Measurements from ENCODE around the gene KIF6. TPM values are rescaled to one million over a fixed set of nuclear protein-coding genes. Genes with fewer than 3 reads are reported as not detected.
"Not testable (repeated sequence)": the region's sequence is repeated elsewhere in the genome, so short reads cannot be mapped to it uniquely, and the experiment has no call there.

KIF6 gene
- total RNA-seq, 1 donor from 2014 or later, result not detected

GRCh38 chr6:39484276-39484675 is 240.9 kb downstream of the KIF6 start:
- DNase-seq (ENCODE audit: extremely low spot score in 2 of 2), result no peak
- Histone ChIP-seq H3K4me3 (no peak overlapping the region), H3K4me1 (no peaks in the 10 kb centered on the region), H3K27me3 (no peaks in the 10 kb centered on the region), H3K27ac (no peak overlapping the region), H3K36me3 (no peaks in the 10 kb centered on the region), H3K9me3 (no peaks in the 10 kb centered on the region)
- TF ChIP-seq POLR2AphosphoS5 (IDR thresholded peaks at IDR 0.05; ENCODE audit: insufficient read depth in 1 of 2, low read depth in 1 of 2) (no peak), POLR2A (IDR thresholded peaks at IDR 0.05) (no peak)
- TF ChIP-seq, protein P1, sequence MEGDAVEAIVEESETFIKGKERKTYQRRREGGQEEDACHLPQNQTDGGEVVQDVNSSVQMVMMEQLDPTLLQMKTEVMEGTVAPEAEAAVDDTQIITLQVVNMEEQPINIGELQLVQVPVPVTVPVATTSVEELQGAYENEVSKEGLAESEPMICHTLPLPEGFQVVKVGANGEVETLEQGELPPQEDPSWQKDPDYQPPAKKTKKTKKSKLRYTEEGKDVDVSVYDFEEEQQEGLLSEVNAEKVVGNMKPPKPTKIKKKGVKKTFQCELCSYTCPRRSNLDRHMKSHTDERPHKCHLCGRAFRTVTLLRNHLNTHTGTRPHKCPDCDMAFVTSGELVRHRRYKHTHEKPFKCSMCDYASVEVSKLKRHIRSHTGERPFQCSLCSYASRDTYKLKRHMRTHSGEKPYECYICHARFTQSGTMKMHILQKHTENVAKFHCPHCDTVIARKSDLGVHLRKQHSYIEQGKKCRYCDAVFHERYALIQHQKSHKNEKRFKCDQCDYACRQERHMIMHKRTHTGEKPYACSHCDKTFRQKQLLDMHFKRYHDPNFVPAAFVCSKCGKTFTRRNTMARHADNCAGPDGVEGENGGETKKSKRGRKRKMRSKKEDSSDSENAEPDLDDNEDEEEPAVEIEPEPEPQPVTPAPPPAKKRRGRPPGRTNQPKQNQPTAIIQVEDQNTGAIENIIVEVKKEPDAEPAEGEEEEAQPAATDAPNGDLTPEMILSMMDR (IDR thresholded peaks at IDR 0.05), result no peak
- intact Hi-C loops (cut with DNase I), result no loop called here

DNA sequence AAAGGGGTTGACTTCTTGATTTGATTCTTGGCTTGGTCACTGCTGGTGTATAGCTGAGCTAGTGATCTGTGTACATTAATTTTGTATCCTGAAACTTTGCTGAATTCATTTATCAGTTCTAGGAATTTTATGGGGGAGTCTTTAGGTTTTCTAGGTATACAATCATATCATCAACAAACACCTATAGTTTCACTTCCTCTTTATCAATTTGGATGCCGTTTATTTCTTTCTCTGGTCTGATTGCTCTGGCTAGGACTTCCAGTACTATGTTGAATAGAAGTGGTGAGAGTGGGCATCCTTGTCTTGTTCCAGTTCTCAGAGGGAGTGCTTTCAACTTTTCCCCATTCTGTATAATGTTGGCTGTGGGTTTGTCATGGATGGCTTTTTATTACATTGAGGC is 245.4 kb downstream of the KIF6 start:
- H3K36me3 ChIP-seq; DNase-seq (ENCODE audit: extremely low spot score in 2 of 2); H3K9me3 ChIP-seq; intact Hi-C loops (cut with DNase I); H3K4me3 ChIP-seq; H3K4me1 ChIP-seq; H3K27ac ChIP-seq; H3K27me3 ChIP-seq: not testable (repeated sequence)

DNA sequence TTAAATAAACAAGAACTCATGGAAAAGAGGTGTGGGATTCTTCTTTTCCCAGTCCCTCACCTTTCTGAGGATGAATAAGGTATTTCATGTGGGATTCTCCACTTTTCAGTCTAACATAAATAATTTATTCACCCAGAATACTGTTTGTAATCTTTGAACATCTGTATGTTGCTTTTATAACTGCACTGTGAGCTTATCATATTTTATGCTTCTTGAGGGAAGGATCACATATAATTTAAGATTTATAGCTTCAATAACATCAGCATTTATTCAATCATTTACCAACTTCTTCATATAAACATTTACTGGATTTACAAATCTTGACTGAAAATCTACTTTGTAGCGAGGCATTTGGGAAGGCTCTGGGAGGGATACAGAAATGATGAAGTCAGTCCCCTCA is 248.5 kb downstream of the KIF6 start:
- no peaks in the 10 kb centered on the region for H3K27me3 ChIP-seq
- no peak overlapping the region for H3K4me3 ChIP-seq
- H3K27ac ChIP-seq, result no peak overlapping the region
- no peaks in the 10 kb centered on the region for H3K36me3 ChIP-seq
- H3K4me1 ChIP-seq, result no peaks in the 10 kb centered on the region
- TF ChIP-seq POLR2A (IDR thresholded peaks at IDR 0.05) (no peak), POLR2AphosphoS5 (IDR thresholded peaks at IDR 0.05; ENCODE audit: insufficient read depth in 1 of 2, low read depth in 1 of 2) (no peak)
- TF ChIP-seq, protein P1 (IDR thresholded peaks at IDR 0.05), result no peak
- intact Hi-C loops (cut with DNase I), result no loop called here
- no peak for DNase-seq (ENCODE audit: extremely low spot score in 2 of 2)
- no peaks in the 10 kb centered on the region for H3K9me3 ChIP-seq

DNA sequence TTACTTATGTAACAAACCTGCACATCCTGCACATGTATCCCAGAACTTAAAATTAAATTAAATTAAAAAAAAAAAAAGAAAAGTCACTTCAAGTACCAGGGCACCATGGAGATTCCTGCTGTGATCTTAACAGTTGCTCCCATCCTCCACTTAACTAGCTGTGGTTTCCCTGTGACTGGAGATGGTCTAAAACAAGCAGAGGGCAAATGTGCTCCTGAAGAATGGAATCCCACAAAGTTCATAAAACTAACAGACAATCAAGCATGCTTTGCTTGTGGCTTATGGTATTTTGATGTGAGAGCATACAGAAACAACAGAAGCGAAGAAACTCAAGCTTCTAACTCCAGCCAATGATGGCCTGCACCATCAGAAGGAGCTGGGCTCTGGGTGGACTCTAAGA is 249.1 kb downstream of the KIF6 start:
- Histone ChIP-seq H3K27ac (no peak overlapping the region), H3K27me3 (no peaks in the 10 kb centered on the region), H3K4me1 (no peaks in the 10 kb centered on the region), H3K9me3 (no peaks in the 10 kb centered on the region), H3K36me3 (no peaks in the 10 kb centered on the region), H3K4me3 (no peak overlapping the region)
- TF ChIP-seq POLR2A (IDR thresholded peaks at IDR 0.05) (no peak), POLR2AphosphoS5 (IDR thresholded peaks at IDR 0.05; ENCODE audit: insufficient read depth in 1 of 2, low read depth in 1 of 2) (no peak)
- TF ChIP-seq, protein P1 (IDR thresholded peaks at IDR 0.05), result no peak
- intact Hi-C loops (cut with DNase I), result no loop called here
- DNase-seq (ENCODE audit: extremely low spot score in 2 of 2), result no peak

GRCh38 chr6:39471954-39472659 is 253.1 kb downstream of the KIF6 start:
- H3K36me3 ChIP-seq, result no peaks in the 10 kb centered on the region
- H3K27me3 ChIP-seq, result no peaks in the 10 kb centered on the region
- intact Hi-C loops (cut with DNase I), result no loop called here
- no peak for DNase-seq (ENCODE audit: extremely low spot score in 2 of 2)
- H3K9me3 ChIP-seq, result no peaks in the 10 kb centered on the region
- H3K4me1 ChIP-seq, result no peaks in the 10 kb centered on the region
- no peak overlapping the region for H3K27ac ChIP-seq
- H3K4me3 ChIP-seq, result no peak overlapping the region
- TF ChIP-seq, protein P1 (IDR thresholded peaks at IDR 0.05), result no peak
- no peak for TF ChIP-seq POLR2AphosphoS5 (IDR thresholded peaks at IDR 0.05; ENCODE audit: insufficient read depth in 1 of 2, low read depth in 1 of 2)
- TF ChIP-seq POLR2A (IDR thresholded peaks at IDR 0.05), result no peak
